HepG2 (cell line): ENCODE results near the gene PDLIM5. TPM values are rescaled to one million over a fixed set of nuclear protein-coding genes. Genes with fewer than 3 reads are reported as not detected.

Source experiments
- CBX1 ChIP-seq: IDR thresholded peaks from one replicate; pipeline ENCODE4 v1.6.1; 2016; ENCODE audit warnings: antibody characterized with exemption, low read depth
- CBX2 ChIP-seq, 2 experiments: fragments of 200-600 bp in 1 of 2; sonication (generic); formaldehyde crosslinking in 1 of 2; IDR thresholded peaks; 2 replicates each; pipeline versions ENCODE4 v1.7.0 to v1.8.1; 2018 to 2022; ENCODE audit warnings: low read depth in 2 of 2, low read length in 1 of 2, mild to moderate bottlenecking in 1 of 2, missing genetic modification reagents in 1 of 2
- EP300 ChIP-seq, 3 experiments: sonication (generic) in 1 of 3; formaldehyde crosslinking in 1 of 3; IDR thresholded peaks; 2 replicates each; pipeline versions ENCODE4 v1.5.1 to v1.6.1; 2011 to 2020; ENCODE audit warnings: low read depth in 2 of 3, low read length in 2 of 3, borderline replicate concordance in 1 of 3, improper control_type of control experiment in 1 of 3, mild to moderate bottlenecking in 1 of 3, missing genetic modification reagents in 1 of 3, moderate library complexity in 1 of 3
- GPN1 ChIP-seq: sonication (generic); formaldehyde crosslinking; IDR thresholded peaks from 2 replicates; pipeline ENCODE4 v1.5.1; 2020; ENCODE audit warnings: missing genetic modification reagents, borderline replicate concordance
- JUN ChIP-seq: sonication (generic); formaldehyde crosslinking; IDR thresholded peaks from 2 replicates; pipeline ENCODE4 v1.4.0; 2020; ENCODE audit warnings: mild to moderate bottlenecking, missing genetic modification reagents
- MLLT10 ChIP-seq: sonication (generic); formaldehyde crosslinking; IDR thresholded peaks from 2 replicates; pipeline ENCODE4 v1.4.0; 2020; ENCODE audit warnings: missing genetic modification reagents
- MTA1 ChIP-seq: sonication (generic); formaldehyde crosslinking; IDR thresholded peaks from 2 replicates; pipeline ENCODE4 v1.4.0; 2020; ENCODE audit warnings: missing genetic modification reagents, mild to moderate bottlenecking, borderline replicate concordance
- MZF1 ChIP-seq: sonication (generic); formaldehyde crosslinking; IDR thresholded peaks from 2 replicates; pipeline ENCODE4 v1.8.1; 2023; ENCODE audit warnings: mild to moderate bottlenecking, missing genetic modification reagents, borderline replicate concordance
- PHF21A ChIP-seq: sonication (generic); formaldehyde crosslinking; IDR thresholded peaks from 2 replicates; pipeline ENCODE4 v1.5.0; 2020; ENCODE audit warnings: mild to moderate bottlenecking, missing genetic modification reagents
- PITX1 ChIP-seq: sonication (generic); formaldehyde crosslinking; IDR thresholded peaks from 2 replicates; pipeline ENCODE4 v1.5.1; 2020; ENCODE audit warnings: mild to moderate bottlenecking, missing genetic modification reagents
- POLR2G ChIP-seq: fragments of 200-400 bp; formaldehyde crosslinking; IDR thresholded peaks from 2 replicates; pipeline ENCODE4 v1.6.1; 2018; ENCODE audit warnings: mild to moderate bottlenecking, low read depth, low read length, moderate library complexity
- RAD21 ChIP-seq: fragments of 450-650 bp; formaldehyde crosslinking; IDR thresholded peaks from 2 replicates; pipeline ENCODE4 v1.5.0; 2020; ENCODE audit warnings: mild to moderate bottlenecking
- RARA ChIP-seq: IDR thresholded peaks from 2 replicates; pipeline ENCODE4 v1.6.1; 2016; ENCODE audit warnings: missing genetic modification reagents, missing compliant biosample characterization
- RFXAP ChIP-seq: sonication (generic); formaldehyde crosslinking; IDR thresholded peaks from 2 replicates; pipeline ENCODE4 v1.4.0; 2020; ENCODE audit warnings: missing genetic modification reagents, borderline replicate concordance
- SAFB2 ChIP-seq: sonication (generic); formaldehyde crosslinking; IDR thresholded peaks from 2 replicates; pipeline ENCODE4 v1.5.1; 2020; ENCODE audit warnings: missing genetic modification reagents, low read depth, mild to moderate bottlenecking, borderline replicate concordance
- SUZ12 ChIP-seq: fragments of 150-350 bp; IDR thresholded peaks from 2 replicates; pipeline ENCODE4 v1.6.1; 2014; ENCODE audit warnings: low read depth, low read length
- TIGD3 ChIP-seq: sonication (generic); formaldehyde crosslinking; IDR thresholded peaks from 2 replicates; pipeline ENCODE4 v1.5.1; 2020; ENCODE audit warnings: mild to moderate bottlenecking, missing genetic modification reagents, borderline replicate concordance
- USF2 ChIP-seq, 2 experiments: sonication (generic) in 1 of 2; formaldehyde crosslinking in 1 of 2; IDR thresholded peaks; 2 replicates each; pipeline versions ENCODE4 v1.5.1 to v1.6.1; 2011 to 2020; ENCODE audit warnings: borderline replicate concordance in 1 of 2, low read depth in 1 of 2, low read length in 1 of 2, mild to moderate bottlenecking in 1 of 2, missing genetic modification reagents in 1 of 2, moderate library complexity in 1 of 2
- YEATS4 ChIP-seq: sonication (generic); formaldehyde crosslinking; IDR thresholded peaks from 2 replicates; pipeline ENCODE4 v1.4.0; 2020; ENCODE audit warnings: missing genetic modification reagents, borderline replicate concordance
- ZC3H4 ChIP-seq: sonication (generic); formaldehyde crosslinking; IDR thresholded peaks from 2 replicates; pipeline ENCODE4 v1.4.0; 2020; ENCODE audit warnings: missing genetic modification reagents, borderline replicate concordance
- ZMYM3 ChIP-seq: sonication (generic); formaldehyde crosslinking; IDR thresholded peaks from 2 replicates; pipeline ENCODE4 v1.5.1; 2020; ENCODE audit warnings: mild to moderate bottlenecking, missing genetic modification reagents
- ZNF256 ChIP-seq: sonication (generic); formaldehyde crosslinking; conservative IDR thresholded peaks from 2 replicates; pipeline ENCODE4 v1.4.0; 2020; ENCODE audit warnings: missing genetic modification reagents
- ZNF292 ChIP-seq: sonication (generic); formaldehyde crosslinking; IDR thresholded peaks from 2 replicates; pipeline ENCODE4 v1.8.1; 2022; ENCODE audit warnings: mild to moderate bottlenecking, low read depth, missing genetic modification reagents, borderline replicate concordance
- ZNF431 ChIP-seq: sonication (generic); formaldehyde crosslinking; IDR thresholded peaks from 2 replicates; pipeline ENCODE4 v1.9.0; 2022; ENCODE audit warnings: missing genetic modification reagents, low read depth, mild to moderate bottlenecking, borderline replicate concordance
- ZNF570 ChIP-seq: sonication (generic); formaldehyde crosslinking; IDR thresholded peaks from 2 replicates; pipeline ENCODE4 v1.4.0; 2020; ENCODE audit warnings: mild to moderate bottlenecking, missing genetic modification reagents, borderline replicate concordance
- ZNF670 ChIP-seq: sonication (generic); formaldehyde crosslinking; IDR thresholded peaks from 2 replicates; pipeline ENCODE4 v1.8.0; 2022; ENCODE audit warnings: mild to moderate bottlenecking, missing genetic modification reagents, borderline replicate concordance
- ZNF7 ChIP-seq: IDR thresholded peaks from 2 replicates; pipeline ENCODE4 v1.6.1; 2016; ENCODE audit warnings: missing biosample characterization, missing genetic modification reagents
- ZNF878 ChIP-seq: sonication (generic); formaldehyde crosslinking; IDR thresholded peaks from 2 replicates; pipeline ENCODE4 v1.8.1; 2023; ENCODE audit warnings: mild to moderate bottlenecking, missing genetic modification reagents, moderate library complexity
- polyA plus RNA-seq, 8 experiments: library from polyadenylated mRNA; depleted of rRNA in 3 of 8; stranded (reverse) in 7 of 8; unstranded in 1 of 8; fragments of >200 nt; fragmentation: Illumina TruSeq in 4 of 8; extraction: Trizol in 4 of 8; gene quantifications; 2 replicates each; pipeline versions ENCODE4 v1.2.1 to v1.2.3, GENCODE V29; 2011 to 2016; ENCODE audit warnings: low read depth in 4 of 8, missing spikeins in 1 of 8, mixed read lengths in 1 of 8; ENCODE audit not compliant: insufficient read depth in 1 of 8
- total RNA-seq, 5 experiments: library from RNA; depleted of rRNA; stranded (reverse); fragments of >200 nt; fragmentation: Illumina TruSeq; extraction: Trizol; gene quantifications; 2 replicates each; pipeline ENCODE4 v1.2.3, GENCODE V29; 2016; ENCODE audit warnings: low read depth in 1 of 5

PDLIM5 gene
- total and polyA plus RNA-seq, 2 of the 13 experiments (the other 11 are each of a cell fraction or from before 2014, with no cell fraction given) = 52.8 to 119 TPM

- TF ChIP-seq EP300 (IDR thresholded peaks at IDR 0.05; ENCODE audit: low read depth in 2 of 2, low read length in 2 of 2) = peak in 1 of 2 experiments; percentile 73; a peak in 2 of 4 replicates
- no peak for TF ChIP-seq EP300 (CRISPR knock-in tag; IDR thresholded peaks at IDR 0.05; ENCODE audit: borderline replicate concordance)
- peak; percentile 63; the same call in 1 of the 2 replicates for TF ChIP-seq ZNF292 (CRISPR knock-in tag)
- 0 out of 2 replicates have a peak, but pooled peaks have one; percentile 25 for TF ChIP-seq PHF21A (CRISPR knock-in tag)
- no peak for TF ChIP-seq POLR2G
- no peak for TF ChIP-seq GPN1 (CRISPR knock-in tag)
- TF ChIP-seq ZNF7 (CRISPR knock-in tag) = no peak
- no peak for TF ChIP-seq ZC3H4
- no peak for TF ChIP-seq MZF1 (CRISPR knock-in tag)
- TF ChIP-seq YEATS4 (CRISPR knock-in tag) = no peak
- no peak for TF ChIP-seq ZNF256 (CRISPR knock-in tag)
- TF ChIP-seq CBX2 (IDR thresholded peaks at IDR 0.05; ENCODE audit: low read depth, low read length) = no peak
- no peak for TF ChIP-seq CBX2 (CRISPR knock-in tag; IDR thresholded peaks at IDR 0.05; ENCODE audit: low read depth)
- TF ChIP-seq MTA1 = no peak
- no peak for TF ChIP-seq SUZ12
- peak; percentile 66 for TF ChIP-seq PITX1 (CRISPR knock-in tag)
- TF ChIP-seq TIGD3 (CRISPR knock-in tag) = no peak
- TF ChIP-seq ZNF570 = no peak
- no peak for TF ChIP-seq ZNF670 (CRISPR knock-in tag)
- no peak for TF ChIP-seq MLLT10 (CRISPR knock-in tag)
- TF ChIP-seq USF2 (IDR thresholded peaks at IDR 0.05; ENCODE audit: low read depth, low read length) = no peak
- no peak for TF ChIP-seq USF2 (CRISPR knock-in tag; IDR thresholded peaks at IDR 0.05; ENCODE audit: borderline replicate concordance)
- TF ChIP-seq CBX1 = no peak
- no peak for TF ChIP-seq ZNF431 (CRISPR knock-in tag)
- 0 out of 2 replicates have a peak, but pooled peaks have one; percentile 13 for TF ChIP-seq JUN (CRISPR knock-in tag)
- no peak for TF ChIP-seq SAFB2 (CRISPR knock-in tag)
- no peak for TF ChIP-seq RFXAP (CRISPR knock-in tag)
- peak; percentile 33; the same call in 1 of the 2 replicates for TF ChIP-seq RARA (CRISPR knock-in tag)
- peak; percentile 71; the same call in 1 of the 2 replicates for TF ChIP-seq ZNF878 (CRISPR knock-in tag)
- no peak for TF ChIP-seq RAD21 (CRISPR knock-in tag)
- TF ChIP-seq ZMYM3 (CRISPR knock-in tag) = no peak
Observed at GRCh38 chr4:94412658-94413038, 39.1 kb upstream of the PDLIM5 start (continued).
